ENCODE data around the gene GH2. TPM values are rescaled to one million over a fixed set of nuclear protein-coding genes. Genes with fewer than 3 reads are reported as not detected.
"Not testable (repeated sequence)": the region's sequence is repeated elsewhere in the genome, so short reads cannot be mapped to it uniquely, and the experiment has no call there.

The GH2 gene
- total RNA-seq, 4 donors from 2014 or later: not detected

DNA sequence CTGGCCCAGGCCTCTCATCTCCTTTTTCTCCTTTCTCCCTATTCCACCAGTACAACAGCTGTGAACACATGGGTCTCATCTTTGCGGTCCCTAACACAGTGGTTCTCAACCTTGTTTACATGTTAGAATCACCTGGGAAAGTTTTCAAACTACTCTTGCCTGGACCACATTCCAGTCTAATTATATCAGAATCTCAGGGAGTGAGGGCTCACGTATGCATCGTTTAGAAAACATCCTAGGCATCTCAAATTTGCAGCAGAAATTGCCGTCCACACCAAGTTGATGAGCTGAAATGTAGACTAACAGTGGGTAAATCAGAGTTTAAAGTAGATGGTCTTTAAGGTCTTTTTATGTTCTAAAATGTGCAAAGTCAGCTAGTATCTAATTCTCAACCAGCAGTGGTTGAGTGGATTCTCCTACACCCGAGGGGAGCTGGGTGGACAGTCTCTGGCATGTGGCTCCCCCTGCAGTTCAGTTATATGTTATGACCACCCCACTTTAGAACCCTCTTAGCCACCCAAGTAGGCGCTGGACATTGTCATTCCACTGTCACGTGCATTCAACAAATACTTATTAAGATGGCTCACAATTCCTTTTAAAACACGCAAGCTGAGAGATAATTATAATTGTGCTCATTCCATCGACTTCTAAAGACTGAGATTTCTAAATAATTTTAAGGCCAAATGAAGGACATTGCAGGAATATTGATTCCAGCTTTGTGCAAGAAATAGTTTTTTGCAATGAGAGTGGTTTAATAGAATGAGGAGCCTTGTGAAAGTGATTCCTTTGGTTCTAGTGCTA lies 12.1 kb downstream of the GH2 start:
- H3K36me3 ChIP-seq; intact Hi-C loops (cut with DNase I); H3K4me1 ChIP-seq; H3K27me3 ChIP-seq; H3K9me3 ChIP-seq; DNase-seq; H3K4me3 ChIP-seq; H3K27ac ChIP-seq: not testable (repeated sequence)
- 37 to 52% methylated on average over 8 to 9 of the region's 9 CpGs for WGBS, 2 donors

DNA sequence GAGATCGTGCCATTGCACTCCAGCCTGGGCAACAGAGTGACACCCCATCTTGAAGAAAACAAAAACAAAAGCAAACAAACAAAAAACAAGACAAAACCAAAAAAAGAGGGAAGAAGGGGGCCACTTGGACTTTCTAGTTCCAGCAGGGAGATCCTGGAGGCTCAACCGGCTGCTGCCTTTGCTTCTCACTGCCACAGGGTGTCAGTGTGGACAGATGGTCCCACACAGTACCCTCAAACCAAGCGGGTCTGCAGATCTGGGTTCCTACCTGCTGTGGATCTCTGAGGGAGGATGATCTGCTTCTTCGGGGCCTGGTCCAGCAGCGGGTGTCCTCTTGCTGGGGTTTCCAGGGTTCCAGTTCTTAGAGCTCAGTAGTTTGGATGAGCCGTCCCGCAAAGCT lies 15.1 kb downstream of the GH2 start:
- DNase-seq; H3K4me3 ChIP-seq; H3K36me3 ChIP-seq; intact Hi-C loops (cut with DNase I); H3K27ac ChIP-seq; H3K9me3 ChIP-seq; H3K27me3 ChIP-seq; H3K4me1 ChIP-seq: not testable (repeated sequence)
- whole genome bisulfite sequencing, 2 donors: 69 to 74% methylated on average over 3 to 6 of the region's 7 CpGs

DNA sequence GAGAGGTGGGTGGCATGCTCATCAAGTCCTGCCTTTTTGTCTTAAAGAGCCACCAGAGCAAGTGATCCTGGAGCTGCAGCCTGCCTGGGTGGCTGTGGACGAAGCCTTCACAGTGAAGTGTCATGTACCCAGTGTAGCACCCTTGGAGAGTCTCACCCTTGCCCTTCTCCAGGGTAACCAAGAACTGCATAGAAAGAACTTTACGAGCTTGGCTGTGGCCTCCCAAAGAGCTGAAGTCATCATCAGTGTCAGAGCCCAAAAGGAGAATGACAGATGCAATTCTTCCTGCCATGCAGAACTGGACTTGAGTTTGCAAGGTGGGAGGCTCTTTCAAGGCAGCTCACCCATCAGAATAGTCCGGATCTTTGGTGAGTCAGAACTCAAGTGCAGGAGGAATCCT lies 22.5 kb downstream of the GH2 start:
- Histone ChIP-seq H3K4me3 (no peak overlapping the region), H3K9me3 (no peaks in the 10 kb centered on the region), H3K27me3 (no peaks in the 10 kb centered on the region), H3K27ac (no peak overlapping the region), H3K36me3 (no peaks in the 10 kb centered on the region), H3K4me1 (no peaks in the 10 kb centered on the region)
- intact Hi-C loops (cut with DNase I): no loop called here
- DNase-seq: no peak
- 71 to 75% methylated on average over 2 to 3 of the region's 3 CpGs for WGBS, 2 donors
- TF ChIP-seq, protein P1, sequence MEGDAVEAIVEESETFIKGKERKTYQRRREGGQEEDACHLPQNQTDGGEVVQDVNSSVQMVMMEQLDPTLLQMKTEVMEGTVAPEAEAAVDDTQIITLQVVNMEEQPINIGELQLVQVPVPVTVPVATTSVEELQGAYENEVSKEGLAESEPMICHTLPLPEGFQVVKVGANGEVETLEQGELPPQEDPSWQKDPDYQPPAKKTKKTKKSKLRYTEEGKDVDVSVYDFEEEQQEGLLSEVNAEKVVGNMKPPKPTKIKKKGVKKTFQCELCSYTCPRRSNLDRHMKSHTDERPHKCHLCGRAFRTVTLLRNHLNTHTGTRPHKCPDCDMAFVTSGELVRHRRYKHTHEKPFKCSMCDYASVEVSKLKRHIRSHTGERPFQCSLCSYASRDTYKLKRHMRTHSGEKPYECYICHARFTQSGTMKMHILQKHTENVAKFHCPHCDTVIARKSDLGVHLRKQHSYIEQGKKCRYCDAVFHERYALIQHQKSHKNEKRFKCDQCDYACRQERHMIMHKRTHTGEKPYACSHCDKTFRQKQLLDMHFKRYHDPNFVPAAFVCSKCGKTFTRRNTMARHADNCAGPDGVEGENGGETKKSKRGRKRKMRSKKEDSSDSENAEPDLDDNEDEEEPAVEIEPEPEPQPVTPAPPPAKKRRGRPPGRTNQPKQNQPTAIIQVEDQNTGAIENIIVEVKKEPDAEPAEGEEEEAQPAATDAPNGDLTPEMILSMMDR (IDR thresholded peaks at IDR 0.05): no peak
- TF ChIP-seq POLR2A (IDR thresholded peaks at IDR 0.05): no peak

DNA sequence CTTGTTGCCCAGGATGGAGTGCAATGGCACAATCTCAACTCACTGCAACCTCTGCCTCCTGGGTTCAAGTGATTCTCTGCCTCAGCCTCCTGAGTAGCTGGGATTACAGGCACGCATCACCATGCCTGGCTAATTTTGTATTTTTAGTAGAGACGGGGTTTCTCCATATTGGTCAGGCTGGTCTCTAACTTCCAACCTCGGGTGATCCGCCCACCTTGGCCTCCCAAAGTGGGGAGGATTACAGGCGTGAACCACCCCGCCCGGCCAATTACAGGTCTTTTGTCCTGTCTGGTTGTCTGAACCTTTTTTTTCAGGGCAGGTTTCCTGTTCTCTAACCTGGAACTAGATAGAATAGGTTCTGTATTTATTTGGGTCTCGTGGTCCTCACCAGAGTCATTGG lies 25.3 kb downstream of the GH2 start:
- DNase-seq; H3K4me1 ChIP-seq; intact Hi-C loops (cut with DNase I); H3K27ac ChIP-seq; H3K9me3 ChIP-seq; H3K27me3 ChIP-seq; H3K4me3 ChIP-seq; H3K36me3 ChIP-seq: not testable (repeated sequence)
- WGBS, 2 donors: 75 to 82% methylated on average over 7 to 8 of the region's 8 CpGs

DNA sequence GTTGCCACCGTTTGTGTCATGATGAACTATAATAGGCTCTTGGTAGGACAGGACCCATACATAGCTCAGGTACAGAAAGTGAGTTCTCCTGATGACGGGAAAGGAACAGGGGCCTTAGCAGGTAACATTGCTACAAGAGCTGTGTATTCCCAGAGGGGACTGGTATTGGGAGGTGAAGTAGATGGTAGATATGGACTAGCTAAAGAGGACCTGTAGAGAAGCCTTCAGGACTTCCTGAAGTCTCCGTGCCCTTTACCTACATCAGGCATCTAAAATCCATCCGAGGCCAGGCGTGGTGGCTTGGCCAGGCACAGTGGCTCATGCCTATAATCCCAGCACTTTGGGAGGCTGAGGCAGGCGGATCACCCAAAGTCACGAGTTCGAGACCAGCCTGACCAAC lies 26.6 kb downstream of the GH2 start:
- no peaks in the 10 kb centered on the region for H3K36me3 ChIP-seq
- DNase-seq: no peak
- TF ChIP-seq POLR2A (IDR thresholded peaks at IDR 0.05): no peak
- TF ChIP-seq, protein P1 (IDR thresholded peaks at IDR 0.05): no peak
- H3K9me3 ChIP-seq: no peaks in the 10 kb centered on the region
- no peak overlapping the region for H3K4me3 ChIP-seq
- H3K4me1 ChIP-seq: no peaks in the 10 kb centered on the region
- 92% methylated on average over 6 of the region's 8 CpGs; no CpG with 5 or more reads in 1 of the 2 donors for WGBS, 2 donors
- intact Hi-C loops (cut with DNase I): no loop called here
- no peak overlapping the region for H3K27ac ChIP-seq
- no peaks in the 10 kb centered on the region for H3K27me3 ChIP-seq

DNA sequence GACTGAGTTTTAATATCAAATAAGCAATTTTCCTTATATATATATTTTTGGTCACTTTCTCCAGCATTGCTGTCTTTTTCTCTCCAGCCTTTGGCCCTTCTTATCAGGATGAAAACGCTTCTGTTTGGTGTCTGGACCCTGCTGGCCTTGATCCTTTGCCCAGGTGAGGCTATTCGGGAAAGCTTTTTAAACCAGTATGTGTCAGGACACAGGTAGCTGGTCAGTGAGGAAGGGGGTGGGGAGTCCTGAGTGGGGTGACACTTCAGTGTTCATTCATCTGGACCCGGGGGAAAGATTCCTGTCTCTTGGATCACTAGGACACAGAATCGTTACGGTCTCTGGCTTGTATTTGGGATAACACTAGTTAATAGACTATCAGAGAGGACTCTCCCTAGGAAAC lies 27.0 kb downstream of the GH2 start:
- no peak for DNase-seq
- no peaks in the 10 kb centered on the region for H3K4me1 ChIP-seq
- H3K4me3 ChIP-seq: no peak overlapping the region
- H3K9me3 ChIP-seq: no peaks in the 10 kb centered on the region
- no peak for TF ChIP-seq POLR2A (IDR thresholded peaks at IDR 0.05)
- TF ChIP-seq, protein P1 (IDR thresholded peaks at IDR 0.05): no peak
- no peaks in the 10 kb centered on the region for H3K36me3 ChIP-seq
- intact Hi-C loops (cut with DNase I): no loop called here
- H3K27ac ChIP-seq: no peak overlapping the region
- 70 to 80% methylated on average over 3 to 5 of the region's 5 CpGs for WGBS, 2 donors
- no peaks in the 10 kb centered on the region for H3K27me3 ChIP-seq

DNA sequence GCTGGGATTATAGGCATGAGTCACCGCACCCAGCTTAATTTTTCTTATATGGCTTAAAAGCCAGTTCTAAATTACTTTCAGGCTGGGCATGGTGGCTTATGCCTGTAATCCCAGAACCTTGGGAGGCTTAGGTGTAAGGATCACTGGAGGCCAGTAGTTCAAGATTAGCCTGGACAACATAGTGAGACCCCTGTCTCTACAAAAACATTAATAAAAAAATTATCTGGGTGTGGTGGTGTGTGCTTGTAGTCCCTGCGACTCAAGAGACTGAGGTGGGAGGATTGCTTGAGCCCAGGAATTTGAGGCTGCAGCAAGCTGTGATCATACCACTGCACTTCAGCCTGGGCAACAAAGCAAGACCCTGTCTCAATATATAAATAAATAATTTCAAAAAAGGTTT lies 28.5 kb downstream of the GH2 start:
- intact Hi-C loops (cut with DNase I): no loop called here
- TF ChIP-seq POLR2A (IDR thresholded peaks at IDR 0.05): no peak
- TF ChIP-seq, protein P1 (IDR thresholded peaks at IDR 0.05): no peak
- Histone ChIP-seq H3K27ac (no peak overlapping the region), H3K9me3 (peaks cover 0 to 5% (median 0%) of the 10 kb centered on the region in 3 donors), H3K27me3 (no peaks in the 10 kb centered on the region), H3K4me3 (no peak overlapping the region), H3K36me3 (no peaks in the 10 kb centered on the region), H3K4me1 (peaks cover 4 to 13% (median 5%) of the 10 kb centered on the region in 3 donors)
- 89 to 94% methylated on average over 2 of the region's 2 CpGs for WGBS, 2 donors
- DNase-seq: no peak

Measured in esophagus squamous epithelium (tissue), 5 donors.